ENCODE results near the gene KIF5C.

GRCh38 chr2:149005471-149006077 lies 130.5 kb downstream of the KIF5C start:
- TF ChIP-seq CTCF (conservative IDR thresholded peaks at IDR 0.05; ENCODE audit: low read length) (no peak), EZH2phosphoT487 (IDR thresholded peaks at IDR 0.05; ENCODE audit: borderline replicate concordance) (no peak)
